GM13976 (cell line): ENCODE measurements around the gene UROC1.

Source experiments
- DNase-seq: peaks from one replicate; pipeline ENCODE4 v3.0.0; 2012; ENCODE audit warnings: low spot score
- CTCF ChIP-seq: IDR thresholded peaks from 2 replicates; pipeline ENCODE4 v1.5.1; 2012; ENCODE audit warnings: borderline replicate concordance, mild to moderate bottlenecking; ENCODE audit not compliant: insufficient read depth; ENCODE audit errors: extremely low read depth, missing control alignments, control extremely low read depth
- in situ Hi-C: fragments of 300-500 bp; cut with MboI; formaldehyde crosslinking; loops from one replicate; pipeline ENCODE4 v1.12.0; 2022; ENCODE audit warnings: low sequenced_read_pairs, mixed read lengths, inconsistent platforms; ENCODE audit not compliant: unreplicated experiment

The UROC1 gene

DNA sequence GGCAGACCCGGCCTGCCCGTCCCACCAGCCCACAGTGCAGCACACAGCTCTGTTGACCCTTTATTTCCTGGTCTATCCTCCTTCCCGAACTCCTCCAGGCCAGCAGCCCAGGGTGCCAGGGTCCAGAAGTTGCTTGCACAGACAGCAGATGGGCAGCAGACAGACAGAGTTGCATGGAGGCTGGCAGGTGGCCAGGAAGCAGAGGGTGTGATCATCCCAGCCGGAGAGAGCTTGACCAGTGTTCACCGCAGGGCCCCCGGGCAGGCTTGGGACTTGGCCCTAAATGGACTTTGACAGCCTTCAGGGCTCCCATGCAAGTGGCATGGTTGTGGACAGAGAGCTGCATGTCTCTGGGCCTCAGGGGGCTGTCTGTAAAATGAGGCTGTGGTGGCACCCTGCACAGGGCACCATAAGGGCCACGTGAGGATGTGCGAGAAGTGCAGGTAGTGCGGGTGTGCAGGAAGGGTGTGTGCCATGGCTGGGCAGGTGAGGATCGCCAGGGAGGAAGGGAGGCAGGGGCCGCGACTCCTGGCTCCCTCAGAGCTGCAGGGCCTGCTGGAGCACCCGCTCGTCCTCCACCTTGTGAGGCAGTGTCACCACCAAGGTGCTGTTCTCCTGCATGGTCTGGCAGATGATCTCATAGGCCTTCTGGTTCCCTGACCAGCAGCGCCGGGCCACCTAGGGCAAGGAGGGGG is 35.6 kb downstream of the UROC1 start:
- no peak for DNase-seq
- TF ChIP-seq CTCF, result no peak
- in situ Hi-C loops, result no loop called here

DNA sequence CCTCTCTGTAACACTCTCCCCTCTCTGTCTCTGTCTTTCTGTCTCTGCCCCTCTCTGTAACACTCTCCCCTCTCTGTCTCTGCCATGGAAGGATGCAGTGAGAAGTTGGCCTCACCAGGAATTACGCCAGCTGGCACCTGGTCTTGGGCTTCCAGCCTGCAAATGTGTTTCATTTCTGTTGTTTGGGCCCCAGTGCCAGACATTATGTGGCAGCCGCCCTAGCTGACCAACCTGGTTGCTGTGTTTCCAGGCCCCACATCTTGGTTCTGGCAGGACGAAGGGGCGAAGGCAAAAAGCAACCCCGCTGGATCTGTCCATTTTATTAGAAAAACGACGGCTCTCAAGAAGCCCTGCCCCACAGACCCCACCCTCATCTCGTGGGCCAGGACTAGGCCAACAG is 36.7 kb downstream of the UROC1 start:
- no peak for DNase-seq
- in situ Hi-C loops, result no loop called here
- no peak for TF ChIP-seq CTCF

DNA sequence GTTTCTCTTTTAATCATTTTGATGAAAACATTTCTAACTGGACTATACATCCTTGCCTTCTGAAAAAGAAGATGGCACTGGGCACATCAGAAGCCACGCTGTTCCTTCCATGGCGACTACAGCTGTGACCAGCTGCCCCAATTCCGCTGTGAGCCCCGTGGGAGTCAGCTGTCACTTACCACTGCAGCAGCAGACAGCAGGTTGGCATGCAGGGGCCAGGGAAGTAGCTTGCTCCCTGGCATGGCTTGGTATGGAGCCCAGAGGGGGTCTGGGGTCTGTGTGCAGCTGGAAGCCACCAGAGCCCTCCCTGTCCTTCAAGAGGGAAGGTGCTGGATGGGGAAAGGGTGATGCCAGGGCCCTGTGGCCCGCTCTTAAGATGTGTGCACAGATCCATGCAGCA is 37.4 kb downstream of the UROC1 start:
- in situ Hi-C loops, result no loop called here
- TF ChIP-seq CTCF, result no peak
- DNase-seq, result no peak

- no peak for TF ChIP-seq CTCF
- in situ Hi-C loops, result no loop called here
- DNase-seq, result no peak
Observed at GRCh38 chr3:126479642-126480041, 37.9 kb downstream of the UROC1 start.

DNA sequence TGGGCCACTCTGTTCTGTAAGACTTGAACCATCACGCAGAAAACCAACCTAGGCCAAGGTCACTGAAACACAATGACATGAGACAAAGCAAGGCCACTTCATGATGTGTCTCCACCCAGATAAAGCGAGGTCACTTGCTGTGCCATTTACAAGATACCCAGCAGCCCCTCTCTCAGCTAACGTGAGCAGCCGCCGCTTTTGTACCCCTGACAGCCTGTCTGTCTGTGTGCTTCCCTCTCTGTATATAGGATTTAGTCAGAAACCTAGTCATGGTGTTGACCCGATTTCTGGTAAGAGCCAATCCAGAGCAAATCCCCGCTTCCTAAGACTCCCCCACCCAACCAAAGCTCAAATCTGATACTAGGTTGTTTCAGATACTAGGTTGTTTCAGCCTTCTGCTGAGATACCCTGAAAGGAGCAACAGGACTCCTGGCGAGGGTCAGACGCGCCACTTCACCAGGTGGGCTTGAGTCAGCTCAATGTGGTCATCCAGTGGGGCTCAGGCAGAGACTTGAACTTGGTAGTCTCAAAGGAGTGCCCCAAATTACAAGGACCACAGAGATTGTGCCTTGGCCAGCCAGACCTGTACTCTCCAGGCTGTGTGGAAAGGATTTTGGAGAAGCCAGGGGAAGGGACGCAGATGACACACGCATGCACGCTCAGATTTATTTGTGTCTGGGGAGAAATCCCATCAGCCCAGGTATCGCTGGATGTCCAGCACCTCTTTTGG is 38.8 kb downstream of the UROC1 start:
- TF ChIP-seq CTCF, result no peak
- DNase-seq, result no peak
- in situ Hi-C loops, result no loop called here

GRCh38 chr3:126477061-126477380 is 40.6 kb downstream of the UROC1 start:
- in situ Hi-C loops, result no loop called here
- no peak for DNase-seq
- no peak for TF ChIP-seq CTCF
